Frontal cortex (tissue), 4 donors: ENCODE results near the gene CNR1. TPM values are rescaled to one million over a fixed set of nuclear protein-coding genes. Genes with fewer than 3 reads are reported as not detected.
"Not testable (repeated sequence)": the region's sequence is repeated elsewhere in the genome, so short reads cannot be mapped to it uniquely, and the experiment has no call there.

Experiments used
- DNase-seq, 2 donors: peaks; one replicate each; pipeline ENCODE4 v3.0.0; 2012; ENCODE audit warnings: low spot score in 2 of 2
- FAIRE-seq: peaks from 2 replicates; lab custom pipeline; 2012; peaks lifted over from hg19 to GRCh38; lab: Jason Lieb, UNC
- total RNA-seq: library from RNA; depleted of rRNA; stranded (reverse); fragments of >200 nt; gene quantifications from one replicate; pipeline ENCODE4 v1.2.3, GENCODE V29; 2014
- donor health status: control.
- donor health status: control.
- donor health status: control.

Gene CNR1
- total RNA-seq: 342 TPM

GRCh38 chr6:88165844-88166492 is at the start of gene CNR1:
CNR1 (minus strand) TSS chr6:88166347; CDS start chr6:88145274, 21,073 bp downstream.
- FAIRE-seq (no peak), DNase-seq (peak; percentile 54 to 63)

- DNase-seq (no peak), FAIRE-seq (no peak)
These were observed 45.3 kb upstream of the CNR1 start for GRCh38 chr6:88211446-88211845.

GRCh38 chr6:88209301-88209700 is 43.2 kb upstream of the CNR1 start:
- no peak for FAIRE-seq
- no peak for DNase-seq

- no peak for DNase-seq
- FAIRE-seq: no peak
These were observed 42.6 kb upstream of the CNR1 start for GRCh38 chr6:88208726-88209125.

GRCh38 chr6:88201734-88202133 is 35.6 kb upstream of the CNR1 start:
- DNase-seq, FAIRE-seq: not testable (repeated sequence)

GRCh38 chr6:88184921-88185320 is 18.8 kb upstream of the CNR1 start:
- FAIRE-seq (no peak), DNase-seq (no peak)

GRCh38 chr6:88183471-88183870 is 17.3 kb upstream of the CNR1 start:
- DNase-seq (no peak), FAIRE-seq (no peak)

GRCh38 chr6:88179692-88180091 is 13.5 kb upstream of the CNR1 start:
- FAIRE-seq (no peak), DNase-seq (no peak)

- FAIRE-seq (no peak), DNase-seq (no peak)
These were observed 11.9 kb upstream of the CNR1 start for GRCh38 chr6:88177961-88178464.

- DNase-seq (no peak), FAIRE-seq (no peak)
These were observed 8.8 kb upstream of the CNR1 start for GRCh38 chr6:88174906-88175305.

GRCh38 chr6:88171312-88171711 is 5.2 kb upstream of the CNR1 start:
- no peak for DNase-seq
- FAIRE-seq: no peak

GRCh38 chr6:88168362-88168761 is 2.2 kb upstream of the CNR1 start:
- FAIRE-seq: no peak
- DNase-seq: no peak

- no peak for FAIRE-seq
- DNase-seq: no peak
These were observed 1.3 kb upstream of the CNR1 start for GRCh38 chr6:88167352-88167937.

GRCh38 chr6:88166493-88167351 is 575 bp upstream of the CNR1 start:
- DNase-seq (peak; percentile 21 to 23), FAIRE-seq (no peak)

- FAIRE-seq: no peak
These were observed 882 bp downstream of the CNR1 start for GRCh38 chr6:88165087-88165843.

GRCh38 chr6:88164061-88164460 is 2.1 kb downstream of the CNR1 start:
- FAIRE-seq (no peak), DNase-seq (no peak)

More at GRCh38 chr6:88165087-88165843, 882 bp downstream of the CNR1 start:
- DNase-seq: peak in 1 of 2 donors; percentile 21

- no peak for DNase-seq
- FAIRE-seq: no peak
These were observed 2.5 kb downstream of the CNR1 start for GRCh38 chr6:88163616-88164015.

- DNase-seq (no peak), FAIRE-seq (no peak)
These were observed 4.2 kb downstream of the CNR1 start for GRCh38 chr6:88161940-88162339.

- FAIRE-seq: no peak
- no peak for DNase-seq
These were observed 9.0 kb downstream of the CNR1 start for GRCh38 chr6:88157106-88157505.
